H9 (cell line): ENCODE data around the gene NALCN. TPM values are rescaled to one million over a fixed set of nuclear protein-coding genes. Genes with fewer than 3 reads are reported as not detected.

Experiments used
- DNase-seq: peaks from one replicate; pipeline ENCODE4 v3.0.0-alpha.2; 2017
- H2AFZ ChIP-seq: one replicate; pipeline ENCODE4 v1.6.1; 2013; ENCODE audit warnings: mild to moderate bottlenecking, low read length, control low read depth, moderate library complexity
- H2AK5ac ChIP-seq: 2 replicates; pipeline ENCODE4 v1.6.1; 2013; ENCODE audit warnings: low read length, control low read depth, mixed read lengths; ENCODE audit not compliant: insufficient read length
- H2BK120ac ChIP-seq: one replicate; pipeline ENCODE4 v1.6.1; 2013; ENCODE audit warnings: low read depth, mild to moderate bottlenecking, low read length, control low read depth, inconsistent platforms; ENCODE audit not compliant: poor library complexity, severe bottlenecking
- H2BK12ac ChIP-seq: 2 replicates; pipeline ENCODE4 v1.6.1; 2013; ENCODE audit warnings: low read length, control low read depth, mixed read lengths, low read depth; ENCODE audit not compliant: insufficient read length
- H2BK15ac ChIP-seq: 2 replicates; pipeline ENCODE4 v1.6.1; 2013; ENCODE audit warnings: low read depth, low read length, control low read depth
- H2BK20ac ChIP-seq: one replicate; pipeline ENCODE4 v1.6.1; 2013; ENCODE audit warnings: low read depth, mild to moderate bottlenecking, low read length, control low read depth, inconsistent platforms; ENCODE audit not compliant: poor library complexity, severe bottlenecking
- H2BK5ac ChIP-seq: 2 replicates; pipeline ENCODE4 v1.6.1; 2013; ENCODE audit warnings: low read length, control low read depth, mixed read lengths; ENCODE audit not compliant: insufficient read length
- H3K14ac ChIP-seq: 2 replicates; pipeline ENCODE4 v1.6.1; 2013; ENCODE audit warnings: low read length, control low read depth; ENCODE audit not compliant: insufficient read depth
- H3K18ac ChIP-seq: 2 replicates; pipeline ENCODE4 v1.6.1; 2013; ENCODE audit warnings: low read depth, mild to moderate bottlenecking, mixed read lengths, low read length, control low read depth; ENCODE audit not compliant: insufficient read length
- H3K23ac ChIP-seq: 2 replicates; pipeline ENCODE4 v1.6.1; 2013; ENCODE audit warnings: low read length, control low read depth, mixed read lengths, low read depth; ENCODE audit not compliant: insufficient read length
- H3K23me2 ChIP-seq: 2 replicates; pipeline ENCODE4 v1.6.1; 2013; ENCODE audit warnings: low read depth, mild to moderate bottlenecking, mixed read lengths, low read length, control low read depth; ENCODE audit not compliant: insufficient read length, poor library complexity, severe bottlenecking
- H3K27ac ChIP-seq: 2 replicates; pipeline ENCODE4 v1.5.1; 2013; ENCODE audit warnings: low read length, control low read depth, mixed read lengths, low read depth; ENCODE audit not compliant: insufficient read length
- H3K27me3 ChIP-seq: 2 replicates; pipeline ENCODE4 v1.6.1; 2013; ENCODE audit warnings: low read length, control low read depth, inconsistent platforms; ENCODE audit not compliant: insufficient read depth
- H3K4ac ChIP-seq: 2 replicates; pipeline ENCODE4 v1.6.1; 2013; ENCODE audit warnings: low read depth, mild to moderate bottlenecking, control low read depth, inconsistent platforms, low read length, moderate library complexity
- H3K4me1 ChIP-seq: 2 replicates; pipeline ENCODE4 v1.6.1; 2013; ENCODE audit warnings: low read length, control low read depth, inconsistent platforms; ENCODE audit not compliant: insufficient read depth
- H3K4me2 ChIP-seq: 2 replicates; pipeline ENCODE4 v1.6.1; 2013; ENCODE audit warnings: low read length, control low read depth, mixed read lengths; ENCODE audit not compliant: insufficient read length, insufficient read depth
- H3K56ac ChIP-seq: 2 replicates; pipeline ENCODE4 v1.6.1; 2013; ENCODE audit warnings: low read depth, mild to moderate bottlenecking, mixed read lengths, low read length, control low read depth; ENCODE audit not compliant: insufficient read length
- H3K79me1 ChIP-seq: 2 replicates; pipeline ENCODE4 v1.6.1; 2013; ENCODE audit warnings: low read depth, mild to moderate bottlenecking, moderate library complexity, low read length, control low read depth, inconsistent platforms; ENCODE audit not compliant: insufficient read depth, poor library complexity, severe bottlenecking
- H3K79me2 ChIP-seq: 2 replicates; pipeline ENCODE4 v1.6.1; 2013; ENCODE audit warnings: low read length, control low read depth, inconsistent platforms; ENCODE audit not compliant: insufficient read depth
- H3K9ac ChIP-seq: 2 replicates; pipeline ENCODE4 v1.6.1; 2013; ENCODE audit warnings: low read length, control low read depth, mixed read lengths; ENCODE audit not compliant: insufficient read length; ENCODE audit errors: extremely low read depth
- H3K9me3 ChIP-seq: one replicate; pipeline ENCODE4 v1.6.1; 2013; ENCODE audit warnings: low read depth, low read length, inconsistent platforms; ENCODE audit not compliant: control insufficient read depth
- H3T11ph ChIP-seq: one replicate; pipeline ENCODE4 v1.6.1; 2013; ENCODE audit warnings: mild to moderate bottlenecking, low read length, control low read depth, inconsistent platforms
- H4K20me1 ChIP-seq: one replicate; pipeline ENCODE4 v1.6.1; 2013; ENCODE audit not compliant: control insufficient read depth, insufficient read length, insufficient read depth
- H4K5ac ChIP-seq: 2 replicates; pipeline ENCODE4 v1.6.1; 2013; ENCODE audit warnings: low read depth, mild to moderate bottlenecking, mixed read lengths, low read length, control low read depth; ENCODE audit not compliant: insufficient read length
- H4K8ac ChIP-seq: replicated peaks from 2 replicates; pipeline ENCODE4 v1.6.1; 2013; ENCODE audit warnings: low read length, control low read depth, mixed read lengths, low read depth; ENCODE audit not compliant: insufficient read length
- H4K91ac ChIP-seq: 2 replicates; pipeline ENCODE4 v1.6.1; 2013; ENCODE audit warnings: low read depth, mild to moderate bottlenecking, moderate library complexity, mixed read lengths, low read length, control low read depth; ENCODE audit not compliant: insufficient read length
- H3K27ac Mint-ChIP-seq, 3 experiments: 2 replicates in 2 of 3; 3 replicates in 1 of 3; pipeline ENCODE4 v1.8.0; 2020 to 2021; ENCODE audit warnings: mixed read lengths in 3 of 3, mild to moderate bottlenecking in 1 of 3, moderate library complexity in 1 of 3
- H3K27me3 Mint-ChIP-seq: 2 replicates; pipeline ENCODE4 v1.8.0; 2021; ENCODE audit warnings: low read depth, mild to moderate bottlenecking, moderate library complexity, mixed read lengths
- H3K36me3 Mint-ChIP-seq, 3 experiments: 2 replicates in 2 of 3; 3 replicates in 1 of 3; pipeline ENCODE4 v1.8.0; 2020 to 2021; ENCODE audit warnings: low read depth in 3 of 3, mixed read lengths in 3 of 3; ENCODE audit not compliant: insufficient read depth in 1 of 3
- H3K4me1 Mint-ChIP-seq, 2 experiments: 2 replicates each; pipeline ENCODE4 v1.8.0; 2020; ENCODE audit warnings: mixed read lengths in 2 of 2
- H3K4me3 Mint-ChIP-seq, 2 experiments: 2 replicates in 1 of 2; 3 replicates in 1 of 2; pipeline ENCODE4 v1.8.0; 2020 to 2021; ENCODE audit warnings: mild to moderate bottlenecking in 2 of 2, mixed read lengths in 2 of 2, moderate library complexity in 1 of 2
- H3K9me3 Mint-ChIP-seq, 2 experiments: 2 replicates in 1 of 2; 3 replicates in 1 of 2; pipeline ENCODE4 v1.8.0; 2020; ENCODE audit warnings: mild to moderate bottlenecking in 2 of 2, mixed read lengths in 2 of 2, moderate library complexity in 1 of 2
- WGBS: extraction: QIAGEN DNeasy Blood & Tissue Kit; methylation state at CpG from one replicate; pipeline ENCODE4 v1.1.7; 2013; ENCODE audit warnings: missing lambda C conversion rate, low lambda C conversion rate, mixed read lengths; ENCODE audit not compliant: insufficient read length; ENCODE audit errors: extremely low coverage; 5-methylcytosine and 5-hydroxymethylcytosine counted together
- total RNA-seq: library from RNA; stranded (reverse); gene quantifications from 2 replicates; pipeline ENCODE4 v1.2.1, GENCODE V29; 2021
- TF ChIP-seq, protein P1 (sequence below): fragments of 200-600 bp; sonication (generic); conservative IDR thresholded peaks from 3 replicates; pipeline ENCODE4 v1.8.0; 2021; ENCODE audit warnings: antibody characterized with exemption, mild to moderate bottlenecking

The NALCN gene
- total RNA-seq, 1 experiment from 2014 or later: 0.09 TPM

DNA sequence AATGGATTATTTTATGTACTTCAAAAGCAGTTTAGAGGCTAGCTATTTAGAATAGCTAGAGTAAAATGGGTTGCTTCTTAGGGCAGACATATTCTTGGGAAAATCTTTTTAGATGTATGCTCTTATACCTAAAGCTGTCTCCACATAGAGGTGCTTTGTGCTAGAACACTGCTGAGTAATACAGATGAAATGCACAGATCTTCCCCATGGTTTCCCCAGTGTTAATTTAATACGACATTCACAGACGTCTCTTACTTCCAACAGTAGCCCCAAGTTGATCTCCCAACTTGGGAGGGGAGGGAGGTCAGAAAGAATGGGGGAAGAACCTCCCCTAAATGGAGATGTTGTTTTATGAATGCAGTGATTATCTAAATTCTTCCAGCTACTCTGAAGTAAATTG is 16.9 kb downstream of the NALCN start:
- Histone ChIP-seq H3K23me2 (no peaks in the 10 kb centered on the region), H4K20me1 (no peaks in the 10 kb centered on the region), H3K9ac (no peak overlapping the region), H2BK15ac (no peak overlapping the region), H3K27me3 (no peaks in the 10 kb centered on the region), H3K14ac (no peak overlapping the region), H4K8ac (no peak overlapping the region), H3K23ac (no peak overlapping the region), H3K27ac (no peak overlapping the region), H3T11ph (no peak overlapping the region), H4K5ac (no peak overlapping the region), H3K4me2 (no peak overlapping the region), H3K4ac (no peak overlapping the region), H2BK120ac (no peak overlapping the region), H3K18ac (no peak overlapping the region), H2BK20ac (no peak overlapping the region), H2BK5ac (no peak overlapping the region), H2BK12ac (no peak overlapping the region), H2AFZ (no peak overlapping the region), H3K56ac (no peak overlapping the region), H3K4me1 (no peaks in the 10 kb centered on the region), H3K9me3 (no peaks in the 10 kb centered on the region), H3K79me1 (no peaks in the 10 kb centered on the region), H2AK5ac (no peak overlapping the region), H3K79me2 (no peaks in the 10 kb centered on the region), H4K91ac (no peak overlapping the region)
- no peaks in the 10 kb centered on the region for H3K36me3 Mint-ChIP-seq
- WGBS: no CpG with 5 or more reads among the region's 2 CpGs
- H3K4me3 Mint-ChIP-seq: no peak overlapping the region
- peaks cover 3% of the 10 kb centered on the region in 2 experiments; a peak in 3 of 4 replicates for H3K4me1 Mint-ChIP-seq
- DNase-seq: no peak
- no peaks in the 10 kb centered on the region for H3K27me3 Mint-ChIP-seq
- TF ChIP-seq, protein P1, sequence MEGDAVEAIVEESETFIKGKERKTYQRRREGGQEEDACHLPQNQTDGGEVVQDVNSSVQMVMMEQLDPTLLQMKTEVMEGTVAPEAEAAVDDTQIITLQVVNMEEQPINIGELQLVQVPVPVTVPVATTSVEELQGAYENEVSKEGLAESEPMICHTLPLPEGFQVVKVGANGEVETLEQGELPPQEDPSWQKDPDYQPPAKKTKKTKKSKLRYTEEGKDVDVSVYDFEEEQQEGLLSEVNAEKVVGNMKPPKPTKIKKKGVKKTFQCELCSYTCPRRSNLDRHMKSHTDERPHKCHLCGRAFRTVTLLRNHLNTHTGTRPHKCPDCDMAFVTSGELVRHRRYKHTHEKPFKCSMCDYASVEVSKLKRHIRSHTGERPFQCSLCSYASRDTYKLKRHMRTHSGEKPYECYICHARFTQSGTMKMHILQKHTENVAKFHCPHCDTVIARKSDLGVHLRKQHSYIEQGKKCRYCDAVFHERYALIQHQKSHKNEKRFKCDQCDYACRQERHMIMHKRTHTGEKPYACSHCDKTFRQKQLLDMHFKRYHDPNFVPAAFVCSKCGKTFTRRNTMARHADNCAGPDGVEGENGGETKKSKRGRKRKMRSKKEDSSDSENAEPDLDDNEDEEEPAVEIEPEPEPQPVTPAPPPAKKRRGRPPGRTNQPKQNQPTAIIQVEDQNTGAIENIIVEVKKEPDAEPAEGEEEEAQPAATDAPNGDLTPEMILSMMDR: no peak
- no peak overlapping the region for H3K27ac Mint-ChIP-seq
- H3K9me3 Mint-ChIP-seq: peaks cover 0 to 3% of the 10 kb centered on the region in 2 experiments; a peak in 1 of 5 replicates
